ENCODE data around the gene DESI2.

DNA sequence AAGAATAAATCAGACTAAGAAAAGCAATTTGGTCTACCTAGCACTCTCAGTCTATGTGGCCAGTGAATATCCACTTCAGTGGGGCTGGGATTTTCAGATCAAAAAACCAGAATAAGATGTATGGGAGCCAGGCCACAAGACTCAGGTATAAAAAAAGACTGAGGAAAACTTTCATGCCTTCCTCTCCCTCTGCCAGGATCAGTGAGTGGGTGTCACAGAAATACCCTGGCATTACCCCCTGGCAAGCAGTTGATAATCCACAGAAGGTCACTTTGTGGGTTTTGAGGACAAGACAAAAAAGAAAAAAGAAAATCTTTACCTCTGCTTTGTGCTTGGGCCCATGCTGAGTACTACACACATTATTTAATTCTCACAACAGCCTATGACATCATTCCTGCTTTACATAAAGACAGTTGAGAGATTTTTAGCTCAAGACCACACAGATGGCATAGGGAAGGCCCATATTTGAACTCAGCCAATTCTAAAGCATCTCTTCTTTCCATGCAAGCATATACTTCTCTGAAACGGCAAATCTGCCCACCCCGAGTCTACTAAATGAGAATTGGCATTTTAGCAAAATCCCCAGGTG, 57.6 kb downstream of the DESI2 start:
- TF ChIP-seq, protein P1, sequence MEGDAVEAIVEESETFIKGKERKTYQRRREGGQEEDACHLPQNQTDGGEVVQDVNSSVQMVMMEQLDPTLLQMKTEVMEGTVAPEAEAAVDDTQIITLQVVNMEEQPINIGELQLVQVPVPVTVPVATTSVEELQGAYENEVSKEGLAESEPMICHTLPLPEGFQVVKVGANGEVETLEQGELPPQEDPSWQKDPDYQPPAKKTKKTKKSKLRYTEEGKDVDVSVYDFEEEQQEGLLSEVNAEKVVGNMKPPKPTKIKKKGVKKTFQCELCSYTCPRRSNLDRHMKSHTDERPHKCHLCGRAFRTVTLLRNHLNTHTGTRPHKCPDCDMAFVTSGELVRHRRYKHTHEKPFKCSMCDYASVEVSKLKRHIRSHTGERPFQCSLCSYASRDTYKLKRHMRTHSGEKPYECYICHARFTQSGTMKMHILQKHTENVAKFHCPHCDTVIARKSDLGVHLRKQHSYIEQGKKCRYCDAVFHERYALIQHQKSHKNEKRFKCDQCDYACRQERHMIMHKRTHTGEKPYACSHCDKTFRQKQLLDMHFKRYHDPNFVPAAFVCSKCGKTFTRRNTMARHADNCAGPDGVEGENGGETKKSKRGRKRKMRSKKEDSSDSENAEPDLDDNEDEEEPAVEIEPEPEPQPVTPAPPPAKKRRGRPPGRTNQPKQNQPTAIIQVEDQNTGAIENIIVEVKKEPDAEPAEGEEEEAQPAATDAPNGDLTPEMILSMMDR (IDR thresholded peaks at IDR 0.05) = no peak
- TF ChIP-seq, protein P2, sequence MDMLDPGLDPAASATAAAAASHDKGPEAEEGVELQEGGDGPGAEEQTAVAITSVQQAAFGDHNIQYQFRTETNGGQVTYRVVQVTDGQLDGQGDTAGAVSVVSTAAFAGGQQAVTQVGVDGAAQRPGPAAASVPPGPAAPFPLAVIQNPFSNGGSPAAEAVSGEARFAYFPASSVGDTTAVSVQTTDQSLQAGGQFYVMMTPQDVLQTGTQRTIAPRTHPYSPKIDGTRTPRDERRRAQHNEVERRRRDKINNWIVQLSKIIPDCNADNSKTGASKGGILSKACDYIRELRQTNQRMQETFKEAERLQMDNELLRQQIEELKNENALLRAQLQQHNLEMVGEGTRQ (IDR thresholded peaks at IDR 0.05) = no peak
- TF ChIP-seq, protein P3, sequence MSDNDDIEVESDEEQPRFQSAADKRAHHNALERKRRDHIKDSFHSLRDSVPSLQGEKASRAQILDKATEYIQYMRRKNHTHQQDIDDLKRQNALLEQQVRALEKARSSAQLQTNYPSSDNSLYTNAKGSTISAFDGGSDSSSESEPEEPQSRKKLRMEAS (IDR thresholded peaks at IDR 0.05) = no peak
- TF ChIP-seq, protein P4, sequence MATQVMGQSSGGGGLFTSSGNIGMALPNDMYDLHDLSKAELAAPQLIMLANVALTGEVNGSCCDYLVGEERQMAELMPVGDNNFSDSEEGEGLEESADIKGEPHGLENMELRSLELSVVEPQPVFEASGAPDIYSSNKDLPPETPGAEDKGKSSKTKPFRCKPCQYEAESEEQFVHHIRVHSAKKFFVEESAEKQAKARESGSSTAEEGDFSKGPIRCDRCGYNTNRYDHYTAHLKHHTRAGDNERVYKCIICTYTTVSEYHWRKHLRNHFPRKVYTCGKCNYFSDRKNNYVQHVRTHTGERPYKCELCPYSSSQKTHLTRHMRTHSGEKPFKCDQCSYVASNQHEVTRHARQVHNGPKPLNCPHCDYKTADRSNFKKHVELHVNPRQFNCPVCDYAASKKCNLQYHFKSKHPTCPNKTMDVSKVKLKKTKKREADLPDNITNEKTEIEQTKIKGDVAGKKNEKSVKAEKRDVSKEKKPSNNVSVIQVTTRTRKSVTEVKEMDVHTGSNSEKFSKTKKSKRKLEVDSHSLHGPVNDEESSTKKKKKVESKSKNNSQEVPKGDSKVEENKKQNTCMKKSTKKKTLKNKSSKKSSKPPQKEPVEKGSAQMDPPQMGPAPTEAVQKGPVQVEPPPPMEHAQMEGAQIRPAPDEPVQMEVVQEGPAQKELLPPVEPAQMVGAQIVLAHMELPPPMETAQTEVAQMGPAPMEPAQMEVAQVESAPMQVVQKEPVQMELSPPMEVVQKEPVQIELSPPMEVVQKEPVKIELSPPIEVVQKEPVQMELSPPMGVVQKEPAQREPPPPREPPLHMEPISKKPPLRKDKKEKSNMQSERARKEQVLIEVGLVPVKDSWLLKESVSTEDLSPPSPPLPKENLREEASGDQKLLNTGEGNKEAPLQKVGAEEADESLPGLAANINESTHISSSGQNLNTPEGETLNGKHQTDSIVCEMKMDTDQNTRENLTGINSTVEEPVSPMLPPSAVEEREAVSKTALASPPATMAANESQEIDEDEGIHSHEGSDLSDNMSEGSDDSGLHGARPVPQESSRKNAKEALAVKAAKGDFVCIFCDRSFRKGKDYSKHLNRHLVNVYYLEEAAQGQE (IDR thresholded peaks at IDR 0.05) = no peak
- TF ChIP-seq NFE2L2 (conservative IDR thresholded peaks at IDR 0.05; ENCODE audit: low read length) (no peak), ZSCAN20 (CRISPR knock-in tag; IDR thresholded peaks at IDR 0.05) (no peak)
